Fibroblast of skin of back (primary cell): ENCODE measurements around the gene TMEM19. TPM values are rescaled to one million over a fixed set of nuclear protein-coding genes. Genes with fewer than 3 reads are reported as not detected.

Experiments used
- DNase-seq: peaks from one replicate; pipeline ENCODE4 v3.0.0-alpha.2; 2013
- polyA plus RNA-seq, 2 experiments: library from polyadenylated mRNA; unstranded; fragments of 120-200 nt; gene quantifications; one replicate each; pipeline ENCODE4 v1.2.1, GENCODE V29; 2013; ENCODE audit not compliant: insufficient read length in 2 of 2

The TMEM19 gene
- 26.6 TPM for polyA plus RNA-seq (2013, experiment 1 of 2; ENCODE audit: insufficient read length)
- 14.4 TPM for polyA plus RNA-seq (2013, experiment 2 of 2; ENCODE audit: insufficient read length)

DNA sequence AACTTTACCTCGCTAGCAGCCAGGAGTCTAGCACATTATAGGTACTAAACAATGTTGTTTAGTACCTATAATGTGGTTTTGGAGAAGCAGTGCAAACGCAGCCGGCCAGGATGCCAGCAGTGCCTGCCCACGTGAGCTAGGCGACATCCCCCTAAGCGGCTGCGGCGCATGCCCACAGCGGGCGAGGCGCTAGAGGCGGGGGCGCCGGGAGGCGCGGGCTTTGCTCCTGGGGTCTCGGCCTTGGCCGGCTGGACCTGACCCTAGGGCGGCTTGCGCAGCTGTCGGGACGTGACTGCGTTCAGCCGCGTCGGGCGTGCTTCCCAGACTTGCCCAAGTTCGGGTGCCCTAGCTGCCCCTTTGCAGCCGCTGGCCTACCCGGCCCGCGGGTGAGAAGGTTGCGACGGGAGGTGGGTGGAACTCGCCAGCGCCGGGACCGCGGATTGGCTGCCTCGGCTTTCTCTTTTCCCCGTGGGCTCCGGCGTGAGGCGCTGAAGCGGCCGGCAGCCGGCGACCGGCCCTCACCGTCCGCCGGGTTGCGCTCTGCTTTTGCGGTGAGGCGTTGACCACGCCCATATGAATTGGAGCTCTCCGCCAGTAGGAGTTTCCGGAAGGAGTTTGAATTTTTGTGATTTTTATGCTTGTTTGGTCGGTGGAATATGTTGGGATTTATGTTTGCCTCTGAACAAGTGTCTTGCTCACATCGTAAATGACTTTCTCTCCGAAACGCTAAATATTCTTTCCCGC is at the start of gene TMEM19:
TSS of gene TMEM19 (plus strand) at position 169 of the 744 bp plus-strand sequence. CDS start 599 bp downstream, outside the sequence.
- DNase-seq = peak; percentile 92

DNA sequence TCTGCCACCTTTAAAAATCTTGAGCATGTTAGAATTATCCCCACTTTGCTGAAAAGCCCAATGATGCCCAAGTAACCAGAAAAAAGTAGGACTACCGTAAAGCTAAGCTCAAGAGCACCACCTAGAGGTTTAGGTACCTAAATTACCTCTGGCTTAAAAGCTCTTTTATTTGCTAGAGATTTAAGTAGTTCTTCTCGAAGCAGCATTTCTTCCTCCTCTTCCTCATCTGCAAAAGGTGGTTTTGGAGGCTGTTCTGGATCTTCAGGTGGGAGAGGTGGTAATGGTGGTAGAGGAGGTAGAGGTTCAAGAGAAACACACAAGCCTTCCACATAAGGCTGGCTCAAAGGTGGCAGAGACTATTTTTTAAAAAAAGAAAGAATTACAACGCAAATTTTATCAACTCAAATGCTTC is 49.2 kb upstream of the TMEM19 start:
- peak; percentile 62 for DNase-seq

DNA sequence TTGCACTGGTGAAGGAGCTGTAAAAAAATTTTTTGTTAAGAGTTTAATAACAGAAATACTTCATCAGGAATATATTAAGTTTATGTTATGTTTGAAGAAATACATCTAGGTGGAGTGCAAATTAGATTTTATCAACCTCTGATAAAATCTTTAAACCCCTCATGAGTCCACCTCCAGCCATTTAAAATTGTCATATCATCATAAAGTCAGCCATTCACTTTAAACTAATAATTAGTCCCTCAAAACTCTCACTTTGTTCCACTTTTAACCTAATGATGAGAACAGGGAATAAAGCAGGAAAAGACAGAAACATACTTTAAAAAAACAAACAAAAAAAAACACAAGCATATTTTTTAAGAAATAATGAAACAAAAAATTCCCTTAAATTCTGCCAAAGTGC is 47.4 kb upstream of the TMEM19 start:
- no peak for DNase-seq

GRCh38 chr12:71639341-71639760 is 46.5 kb upstream of the TMEM19 start:
- peak; percentile 2 for DNase-seq

DNA sequence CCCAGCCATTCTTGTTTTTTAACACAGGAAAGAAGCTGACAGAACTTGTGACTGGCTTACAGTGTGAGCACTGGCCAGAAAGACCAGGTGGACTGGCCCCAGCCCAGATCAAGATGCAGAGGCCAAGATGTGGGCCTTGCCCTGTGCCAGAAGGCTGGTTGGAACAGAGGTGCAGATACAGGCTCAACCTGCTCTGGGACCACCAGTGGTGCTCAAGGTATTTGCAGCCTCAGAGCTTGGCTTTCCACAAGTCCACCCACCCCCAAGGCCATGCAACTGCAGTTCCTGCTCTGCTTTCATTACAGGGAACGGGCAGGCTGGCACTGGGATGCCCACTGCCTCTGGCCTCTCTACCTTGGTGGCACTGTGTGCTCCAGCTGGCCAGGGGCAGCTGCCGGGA is 45.6 kb upstream of the TMEM19 start:
- no peak for DNase-seq

DNA sequence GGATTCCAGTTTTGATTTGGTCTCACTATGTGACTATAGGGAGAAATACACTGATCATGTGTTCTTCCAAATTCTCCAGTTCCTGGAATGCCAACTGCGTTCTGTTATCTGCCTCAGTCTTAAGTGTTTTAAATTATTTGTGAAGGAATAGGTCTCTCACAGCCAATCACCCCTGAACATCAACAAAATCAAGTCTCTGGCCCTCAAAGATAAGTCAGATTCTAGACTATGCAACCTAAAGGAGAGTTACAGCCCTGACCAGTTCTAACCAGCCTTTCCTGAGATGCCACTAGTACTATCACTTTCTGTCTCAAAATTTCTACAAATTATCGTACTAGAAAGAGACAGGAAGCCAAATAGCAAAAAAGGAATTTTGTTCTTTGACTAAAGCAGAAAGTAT is 44.5 kb upstream of the TMEM19 start:
- DNase-seq = peak; percentile 30

- no peak for DNase-seq
Observed at GRCh38 chr12:71642264-71642663, 43.6 kb upstream of the TMEM19 start.

GRCh38 chr12:71645268-71645667 is 40.6 kb upstream of the TMEM19 start:
- no peak for DNase-seq

DNA sequence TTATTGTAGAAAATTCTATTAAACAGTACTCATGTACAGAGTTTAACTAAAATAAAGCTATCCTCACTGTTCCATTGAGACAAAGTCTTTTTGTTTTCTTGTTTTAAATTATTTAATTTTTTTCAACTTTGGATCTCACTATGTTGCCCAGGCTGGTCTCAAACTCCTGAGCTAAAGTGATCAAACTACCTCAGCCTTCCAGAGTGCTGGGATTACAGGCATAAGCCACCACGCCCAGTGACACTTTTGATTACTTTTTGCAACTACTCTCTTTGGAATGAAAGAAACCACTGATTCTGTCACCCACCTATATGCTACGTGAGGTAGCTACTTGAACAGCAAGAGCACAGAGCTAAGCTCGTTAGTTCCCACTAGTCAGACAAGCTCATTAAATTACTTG is 39.4 kb upstream of the TMEM19 start:
- DNase-seq = no peak

- no peak for DNase-seq
Observed at GRCh38 chr12:71648537-71648936, 37.3 kb upstream of the TMEM19 start.

DNA sequence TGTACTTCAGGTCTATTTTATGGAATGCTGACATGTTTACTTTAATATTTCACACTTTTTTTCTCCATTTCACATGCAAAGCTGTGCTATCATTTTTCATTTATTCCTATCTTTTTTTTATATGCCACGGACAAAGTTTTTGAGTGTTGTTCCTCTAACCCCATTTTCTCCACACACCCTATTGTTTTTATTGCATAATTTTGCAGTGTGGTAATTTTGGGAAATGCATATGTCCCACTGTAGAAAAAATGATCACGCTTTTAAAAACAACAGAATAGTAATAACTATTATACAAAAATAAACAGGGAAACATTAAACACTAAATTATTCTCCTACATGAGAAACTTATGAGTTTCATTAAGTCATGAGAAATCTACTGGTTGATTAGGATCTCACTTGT is 36.5 kb upstream of the TMEM19 start:
- no peak for DNase-seq

DNA sequence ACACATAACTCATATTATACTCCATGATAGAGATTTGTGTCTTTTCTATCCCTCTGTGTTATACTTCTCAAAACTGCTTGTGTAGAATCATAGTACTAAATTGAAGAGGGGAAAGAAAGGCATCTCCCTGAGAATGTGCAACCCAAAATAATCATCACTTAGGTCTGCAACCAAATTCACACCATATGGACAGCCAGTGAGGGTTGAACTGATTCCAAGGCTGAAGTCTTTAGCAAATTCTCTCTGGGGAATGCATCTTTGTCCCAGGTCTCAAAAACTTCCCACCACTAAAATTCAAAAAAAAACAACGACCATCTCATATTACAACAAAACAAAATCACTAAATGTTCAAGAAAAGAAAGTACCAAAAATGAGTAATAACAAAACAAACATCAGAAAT is 33.2 kb upstream of the TMEM19 start:
- DNase-seq = no peak

- DNase-seq = no peak
Observed at GRCh38 chr12:71653137-71653536, 32.7 kb upstream of the TMEM19 start.

DNA sequence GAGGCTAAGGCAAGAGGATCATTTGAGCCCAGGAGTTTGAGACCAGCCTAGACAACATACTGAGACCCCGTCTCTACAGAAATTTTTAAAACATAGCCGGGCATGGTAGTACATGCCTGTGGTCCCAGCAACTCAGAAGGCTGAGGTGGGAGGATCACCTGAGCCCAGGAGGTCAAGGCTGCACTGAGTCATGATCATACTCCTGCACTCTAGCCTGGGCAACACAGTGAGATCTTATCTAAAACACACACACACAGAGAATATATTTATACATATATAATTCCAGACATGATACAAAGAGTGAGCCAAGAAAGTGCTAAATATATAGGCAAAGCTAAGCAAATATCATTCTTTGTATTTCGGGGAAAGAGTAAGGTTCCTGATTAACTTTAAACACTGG is 31.7 kb upstream of the TMEM19 start:
- no peak for DNase-seq

GRCh38 chr12:71655495-71655894 is 30.4 kb upstream of the TMEM19 start:
- DNase-seq = no peak

GRCh38 chr12:71655907-71656306 is 30.0 kb upstream of the TMEM19 start:
- DNase-seq = no peak

- DNase-seq = no peak
Observed at GRCh38 chr12:71656740-71657139, 29.1 kb upstream of the TMEM19 start.

- peak; percentile 59 for DNase-seq
Observed at GRCh38 chr12:71661977-71662530, 23.8 kb upstream of the TMEM19 start.

DNA sequence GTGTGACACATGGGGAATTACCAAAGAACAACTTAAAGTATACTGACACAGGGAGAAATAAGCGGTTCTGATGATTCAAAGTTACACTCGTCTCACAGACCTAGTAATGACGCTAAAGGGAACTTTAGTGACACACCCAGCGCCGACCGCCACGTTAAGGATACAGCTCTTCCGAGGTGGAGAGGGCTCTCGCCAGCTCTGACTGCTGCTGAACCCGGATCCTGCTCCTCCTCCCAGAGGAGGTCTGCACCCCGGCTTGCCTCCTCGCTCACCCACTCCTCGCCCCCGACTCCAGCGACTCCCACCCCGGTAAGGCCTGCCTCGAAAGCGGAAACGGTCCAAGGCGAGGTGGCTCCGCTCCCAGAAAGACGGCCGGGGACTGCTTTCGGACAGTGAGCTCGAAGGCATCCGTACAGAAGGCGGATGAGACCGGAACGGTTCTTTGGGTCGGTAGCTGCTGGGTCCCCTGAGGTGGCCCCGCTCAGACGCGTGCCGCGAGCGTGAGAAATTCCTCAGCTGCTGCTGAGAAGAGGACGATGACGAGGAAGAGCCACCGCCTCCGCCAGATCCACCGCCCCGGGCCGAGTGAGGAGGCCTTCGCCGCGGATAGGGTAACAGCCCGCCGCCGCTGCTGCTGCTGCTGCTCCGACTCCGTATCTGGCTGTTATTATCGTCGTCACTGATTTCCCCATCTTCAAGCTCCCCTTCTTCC is 22.9 kb upstream of the TMEM19 start:
- DNase-seq = peak; percentile 70

GRCh38 chr12:71663561-71664410 is 22.1 kb upstream of the TMEM19 start, which contains the start of the genes THAP2 and ZFC3H1:
Gene THAP2 (plus strand): TSS chr12:71664301. CDS start chr12:71664510, 209 bp downstream.
Gene ZFC3H1 (minus strand): TSS chr12:71663848. CDS start chr12:71663610, 238 bp downstream.
- DNase-seq = peak; percentile 100

GRCh38 chr12:71664411-71665089 is 21.3 kb upstream of the TMEM19 start:
- no peak for DNase-seq

- no peak for DNase-seq
Observed at GRCh38 chr12:71665090-71665463, 20.8 kb upstream of the TMEM19 start.
